Kidney (tissue), 14 donors: Measurements from ENCODE around the gene GSX2. TPM values are rescaled to one million over a fixed set of nuclear protein-coding genes. Genes with fewer than 3 reads are reported as not detected.

ENCODE experiments used
- DNase-seq, 5 donors: peaks; one replicate each; pipeline ENCODE4 v3.0.0-alpha.2; 2013 to 2020
- FAIRE-seq: peaks from 2 replicates; lab custom pipeline; 2012; peaks lifted over from hg19 to GRCh38; lab: Jason Lieb, UNC
- H3K27ac ChIP-seq, 2 donors: one replicate each; pipeline ENCODE4 v1.7.0; 2013; ENCODE audit warnings: low read depth in 2 of 2, low read length in 2 of 2, inconsistent platforms in 1 of 2
- H3K27me3 ChIP-seq: one replicate; pipeline ENCODE4 v1.7.1; 2013; ENCODE audit warnings: low read length, inconsistent platforms; ENCODE audit not compliant: control insufficient read depth, insufficient read depth
- H3K36me3 ChIP-seq, 3 donors: one replicate each; pipeline versions ENCODE4 v1.7.0 to v1.7.1; 2013; ENCODE audit warnings: low read length in 3 of 3, control low read depth in 1 of 3, inconsistent platforms in 1 of 3; ENCODE audit not compliant: insufficient read depth in 3 of 3, control insufficient read depth in 2 of 3
- H3K4me1 ChIP-seq, 3 donors: one replicate each; pipeline versions ENCODE4 v1.7.0 to v1.7.1; 2013; ENCODE audit warnings: low read length in 3 of 3, inconsistent platforms in 1 of 3, low read depth in 1 of 3; ENCODE audit not compliant: control insufficient read depth in 2 of 3, insufficient read depth in 2 of 3
- H3K4me3 ChIP-seq, 3 donors: one replicate each; pipeline versions ENCODE4 v1.7.0 to v1.8.1; 2013; ENCODE audit warnings: low read length in 3 of 3, control low read depth in 1 of 3, inconsistent platforms in 1 of 3
- H3K9ac ChIP-seq, 3 donors: one replicate each; pipeline versions ENCODE4 v1.7.0 to v1.7.1; 2013; ENCODE audit warnings: low read length in 3 of 3, control low read depth in 1 of 3, inconsistent platforms in 1 of 3
- H3K9me3 ChIP-seq, 3 donors: one replicate each; pipeline versions ENCODE4 v1.7.0 to v1.7.1; 2013; ENCODE audit warnings: low read length in 3 of 3, control low read depth in 1 of 3, inconsistent platforms in 1 of 3; ENCODE audit not compliant: control insufficient read depth in 2 of 3, insufficient read depth in 1 of 3
- CTCF ChIP-seq: IDR thresholded peaks from 3 replicates; pipeline ENCODE4 v1.5.1; 2012; ENCODE audit warnings: mild to moderate bottlenecking, moderate library complexity, borderline replicate concordance; ENCODE audit not compliant: insufficient read depth; ENCODE audit errors: extremely low read depth
- intact Hi-C: fragments of 100-400 bp; cut with DNase I; formaldehyde crosslinking; loops from one replicate; pipeline ENCODE4 v1.11.1; 2022
- polyA plus RNA-seq: library from polyadenylated mRNA; stranded (reverse); fragments of 350-450 nt; fragmentation: Illumina TruSeq; extraction: RNeasy Lipid Tissue Mini Kit (QIAGEN cat#74804); gene quantifications from one replicate; pipeline ENCODE4 v1.2.3, GENCODE V29; 2014; ENCODE audit warnings: low read depth, low replicate concordance; ENCODE audit not compliant: insufficient read depth
- total RNA-seq: library from RNA; stranded (reverse); fragmentation: NEBNext Ultra II Directional; extraction: Animal tissue kit (Norgen Biotek cat#: 25700); gene quantifications from one replicate; pipeline ENCODE4 v1.2.1, GENCODE V29; 2021
- donor health status: control.
- donor health status: control.
- donor health status: control.
- donor health status: control.
- donor health status: control.
- donor health status: DM: yes; HTN: yes; CAD: no.
- donor health status: Normal renal cell carcinoma (clear cell type).

Gene GSX2
- total and polyA plus RNA-seq, 2 donors from 2014 or later: not detected

GRCh38 chr4:54140287-54140686 is 40.3 kb downstream of the GSX2 start:
- Histone ChIP-seq H3K27ac (no peak overlapping the region), H3K27me3 (no peaks in the 10 kb centered on the region), H3K4me3 (no peak overlapping the region), H3K9me3 (no peaks in the 10 kb centered on the region), H3K9ac (no peak overlapping the region), H3K4me1 (no peaks in the 10 kb centered on the region), H3K36me3 (no peaks in the 10 kb centered on the region)
- intact Hi-C loops: no loop called here
- FAIRE-seq (no peak), DNase-seq (no peak)
- no peak for TF ChIP-seq CTCF

GRCh38 chr4:54144199-54144598 is 44.2 kb downstream of the GSX2 start:
- no peak for TF ChIP-seq CTCF
- Histone ChIP-seq H3K27ac (no peak overlapping the region), H3K27me3 (no peaks in the 10 kb centered on the region), H3K4me3 (no peak overlapping the region), H3K9ac (no peak overlapping the region), H3K9me3 (no peaks in the 10 kb centered on the region), H3K36me3 (no peaks in the 10 kb centered on the region), H3K4me1 (no peaks in the 10 kb centered on the region)
- FAIRE-seq (no peak), DNase-seq (no peak)
- intact Hi-C loops: no loop called here

- no peaks in the 10 kb centered on the region for H3K27me3 ChIP-seq
- intact Hi-C loops: no loop called here
- no peak overlapping the region for H3K9ac ChIP-seq
- no peak for TF ChIP-seq CTCF
- no peak overlapping the region for H3K27ac ChIP-seq
- no peaks in the 10 kb centered on the region for H3K36me3 ChIP-seq
- FAIRE-seq (no peak), DNase-seq (no peak)
- no peak overlapping the region for H3K4me3 ChIP-seq
- no peaks in the 10 kb centered on the region for H3K9me3 ChIP-seq
- no peaks in the 10 kb centered on the region for H3K4me1 ChIP-seq
Observed at GRCh38 chr4:54144661-54145171, 44.8 kb downstream of the GSX2 start.

GRCh38 chr4:54146139-54146538 is 46.2 kb downstream of the GSX2 start:
- TF ChIP-seq CTCF: no peak
- no peaks in the 10 kb centered on the region for H3K36me3 ChIP-seq
- intact Hi-C loops: no loop called here
- DNase-seq (no peak), FAIRE-seq (no peak)
- no peak overlapping the region for H3K27ac ChIP-seq
- no peak overlapping the region for H3K4me3 ChIP-seq
- H3K4me1 ChIP-seq: no peaks in the 10 kb centered on the region
- H3K9ac ChIP-seq: no peak overlapping the region
- H3K27me3 ChIP-seq: no peaks in the 10 kb centered on the region
- H3K9me3 ChIP-seq: no peaks in the 10 kb centered on the region
